ENCODE results near the gene SEMA5B.
A peak's percentile ranks its signal among the peaks of the same experiment; 100 is the strongest.

Gene SEMA5B

DNA sequence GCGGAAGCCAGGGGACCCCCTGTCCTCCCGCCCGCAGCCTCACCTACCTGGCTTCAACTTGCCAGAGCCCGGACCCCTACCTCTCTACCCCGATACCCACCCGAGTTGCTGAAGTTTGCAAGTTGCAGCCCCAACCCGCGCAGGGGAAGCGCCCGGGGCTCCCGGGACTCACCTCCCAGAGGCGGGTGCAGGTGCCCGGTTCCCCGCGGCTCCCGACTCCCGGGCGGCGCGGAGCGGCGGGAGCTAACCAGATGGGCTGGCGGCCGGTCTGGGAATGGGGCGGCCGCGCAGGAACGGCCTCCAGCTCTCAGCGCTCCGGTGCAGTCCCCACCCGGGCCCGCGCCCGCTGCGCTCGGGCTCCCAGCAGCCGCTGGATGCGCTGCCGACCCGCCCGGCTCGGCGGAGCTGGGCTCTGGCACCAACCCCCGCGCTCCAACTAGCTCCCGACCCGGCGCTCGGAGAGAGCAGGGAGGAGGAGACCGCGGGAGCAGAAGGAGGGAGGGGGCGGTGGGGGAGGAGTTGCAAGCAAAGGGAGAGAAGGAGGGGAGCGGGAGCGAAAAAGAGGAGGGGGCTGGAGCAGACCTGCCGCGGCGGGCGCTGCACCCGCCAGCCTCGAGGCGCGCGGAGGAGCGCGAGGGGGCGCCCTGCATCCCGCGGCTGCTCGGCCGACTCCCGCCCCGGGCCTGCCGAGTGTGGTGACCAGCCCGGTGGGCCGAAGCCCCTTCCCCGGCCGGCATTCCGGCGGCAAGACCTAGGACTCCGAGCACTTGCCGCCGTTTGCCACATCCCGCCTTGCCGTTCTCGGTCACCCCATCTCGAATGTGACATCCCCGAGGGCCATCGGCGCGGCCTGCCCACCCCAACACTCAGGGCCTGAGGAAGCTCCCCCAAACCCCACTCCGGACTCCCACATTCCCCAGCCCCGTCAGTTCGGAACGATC is at the start of gene SEMA5B:
Gene SEMA5B (minus strand): TSS at position 472 of the 941 bp plus-strand sequence. CDS start 66,500 bp downstream, outside the sequence.
- DNase-seq (ENCODE audit: low read depth) = peak; percentile 23

GRCh38 chr3:123076496-123077418 is 49.2 kb upstream of the SEMA5B start:
- no peak for DNase-seq (ENCODE audit: low read depth)

- DNase-seq (ENCODE audit: low read depth) = no peak
Observed at GRCh38 chr3:123076112-123076495, 48.5 kb upstream of the SEMA5B start.

GRCh38 chr3:123075359-123075758 is 47.8 kb upstream of the SEMA5B start:
- DNase-seq (ENCODE audit: low read depth) = no peak

DNA sequence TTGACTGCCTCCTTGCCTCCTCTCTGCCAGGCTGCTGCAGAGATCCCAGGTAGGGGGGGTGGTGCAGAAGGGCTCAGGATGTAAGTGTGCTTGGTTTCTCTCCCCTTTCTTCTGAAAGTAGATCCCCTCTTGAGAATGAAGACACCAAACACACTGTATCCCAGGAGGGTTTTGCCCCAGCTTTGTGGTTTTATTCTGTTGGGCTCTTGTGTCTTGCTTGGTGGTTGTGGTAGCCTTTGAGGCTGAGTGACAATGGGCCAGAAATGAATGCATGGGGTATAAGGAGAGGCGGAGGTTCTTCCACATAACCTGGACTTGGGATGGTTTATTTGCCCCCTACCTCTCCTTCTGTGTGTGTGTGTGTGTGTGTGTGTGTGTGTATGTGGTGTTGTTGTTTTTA is 45.0 kb upstream of the SEMA5B start:
- no peak for DNase-seq (ENCODE audit: low read depth)

DNA sequence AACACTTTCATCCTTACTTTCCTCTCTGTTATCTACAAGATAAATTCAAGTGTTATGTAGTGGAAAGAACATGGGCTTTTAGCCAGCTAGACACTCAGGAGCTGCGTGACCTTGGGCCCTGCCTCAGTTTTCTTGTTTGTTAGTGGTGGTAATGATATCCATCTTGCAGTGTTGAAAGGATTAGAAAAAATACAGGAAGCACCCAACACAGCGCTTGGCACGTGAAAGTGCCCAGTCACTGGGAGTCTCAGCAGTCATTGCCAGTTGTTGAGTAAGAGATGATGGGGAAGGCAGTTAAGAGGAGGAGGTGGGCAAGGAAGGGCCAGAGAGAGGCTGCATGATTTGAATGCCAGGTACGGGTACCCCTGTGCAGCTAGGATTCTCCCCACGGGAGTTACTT is 44.6 kb upstream of the SEMA5B start:
- DNase-seq (ENCODE audit: low read depth) = no peak

- no peak for DNase-seq (ENCODE audit: low read depth)
Observed at GRCh38 chr3:123071581-123071980, 44.0 kb upstream of the SEMA5B start.

- DNase-seq (ENCODE audit: low read depth) = peak; percentile 70
Observed at GRCh38 chr3:123071146-123071545, 43.6 kb upstream of the SEMA5B start.

GRCh38 chr3:123070510-123070909 is 42.9 kb upstream of the SEMA5B start:
- no peak for DNase-seq (ENCODE audit: low read depth)

DNA sequence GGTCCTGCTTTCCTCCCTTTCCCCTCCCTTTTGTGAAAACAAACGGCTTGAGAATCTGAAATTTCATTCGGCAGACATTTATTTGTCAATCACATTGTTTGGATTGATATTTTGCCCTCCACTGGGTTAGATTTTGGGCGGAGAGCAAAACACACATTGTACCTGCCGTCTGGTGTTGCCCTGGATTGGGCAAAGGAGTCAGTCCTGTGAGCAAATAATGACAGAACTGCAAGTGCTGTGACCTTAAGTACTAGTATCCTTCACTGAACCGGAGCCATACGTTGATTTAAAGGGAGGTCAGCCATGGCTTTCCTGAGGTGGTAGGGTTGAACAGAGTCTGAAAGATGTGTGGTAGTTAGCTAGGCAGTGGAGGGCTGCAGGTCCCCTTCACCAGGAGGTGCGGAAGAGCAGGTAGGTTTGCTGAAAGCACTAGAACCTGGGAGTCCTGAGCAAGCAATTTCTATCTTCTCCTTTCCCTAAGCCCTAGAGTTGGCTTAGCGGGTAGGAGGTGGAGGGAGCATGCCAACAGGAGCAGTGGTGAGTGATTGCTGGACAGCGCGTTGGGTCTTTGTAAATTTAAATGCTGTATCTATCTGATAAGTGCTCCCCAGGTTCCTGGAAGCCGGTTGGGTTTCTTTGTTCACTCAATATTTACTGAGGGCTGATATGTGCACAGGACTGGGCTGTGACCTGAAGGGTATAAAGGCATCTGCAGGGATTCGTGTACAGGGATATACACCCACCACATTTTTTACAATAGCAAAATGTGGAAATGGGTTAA is 41.2 kb upstream of the SEMA5B start:
- DNase-seq (ENCODE audit: low read depth) = no peak

DNA sequence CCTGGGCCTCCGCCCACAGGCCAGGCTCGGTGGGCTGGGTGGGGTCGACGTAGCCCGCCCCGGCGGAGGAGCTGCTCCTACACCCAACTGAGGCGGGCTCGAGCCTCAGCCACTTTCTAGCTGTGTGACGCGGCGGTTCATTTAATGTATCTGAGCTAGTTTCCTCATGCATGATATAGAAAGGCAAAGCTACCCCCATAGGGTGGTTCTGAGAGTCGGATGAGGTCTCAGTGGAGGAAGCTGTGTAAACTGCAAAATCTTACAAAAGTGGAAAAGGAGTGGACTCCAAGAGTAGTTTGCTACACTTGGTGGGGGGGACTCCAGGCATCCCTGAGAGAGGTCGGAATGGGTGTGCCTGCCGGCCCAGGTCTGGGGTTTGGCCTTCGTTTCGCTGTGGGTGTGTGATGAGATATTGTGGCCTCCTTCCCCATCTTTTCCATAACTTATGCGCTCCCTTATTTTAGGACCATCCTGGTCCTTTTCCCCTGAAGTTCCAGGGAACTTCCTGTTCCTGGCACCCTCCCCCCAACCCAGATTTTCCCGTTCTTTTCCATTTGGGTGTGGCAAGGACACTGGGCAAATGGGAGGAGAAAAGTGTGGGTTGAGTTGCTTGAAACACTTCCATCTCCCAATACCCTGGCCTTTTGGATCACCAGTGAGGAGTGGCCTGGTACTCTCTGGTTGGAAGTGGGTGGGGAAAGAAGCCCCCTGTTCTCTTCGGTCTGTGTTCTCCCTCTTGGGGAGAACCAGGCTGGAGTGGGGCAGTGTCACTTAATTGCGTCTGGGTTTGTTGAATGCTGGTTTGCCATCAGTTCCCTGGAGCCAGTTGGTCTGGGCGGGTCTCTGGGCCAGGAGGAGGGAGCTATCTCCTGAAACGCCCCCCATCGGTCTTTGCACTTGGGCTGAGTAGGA is 40.4 kb upstream of the SEMA5B start:
- no peak for DNase-seq (ENCODE audit: low read depth)

- peak; percentile 94 for DNase-seq (ENCODE audit: low read depth)
Observed at GRCh38 chr3:123066896-123067688, 39.5 kb upstream of the SEMA5B start, which contains the start of gene PDIA5. Gene PDIA5 (plus strand): TSS chr3:123067025. CDS start chr3:123067165, 140 bp downstream.

DNA sequence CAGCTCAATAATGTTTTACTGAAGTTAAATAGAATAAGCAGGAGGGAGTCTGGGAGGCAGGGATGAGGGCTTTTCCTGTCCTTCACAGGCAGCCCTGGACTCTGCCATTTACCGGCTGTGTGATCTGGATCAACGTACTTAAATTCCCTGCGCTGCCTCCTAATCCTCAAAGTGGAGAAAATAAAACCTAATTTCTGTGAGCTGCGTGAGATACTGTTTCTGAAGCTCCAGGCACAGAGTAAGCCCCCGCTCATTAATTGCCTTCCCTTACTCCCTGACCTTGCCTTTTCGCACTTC is 39.0 kb upstream of the SEMA5B start:
- no peak for DNase-seq (ENCODE audit: low read depth)

DNA sequence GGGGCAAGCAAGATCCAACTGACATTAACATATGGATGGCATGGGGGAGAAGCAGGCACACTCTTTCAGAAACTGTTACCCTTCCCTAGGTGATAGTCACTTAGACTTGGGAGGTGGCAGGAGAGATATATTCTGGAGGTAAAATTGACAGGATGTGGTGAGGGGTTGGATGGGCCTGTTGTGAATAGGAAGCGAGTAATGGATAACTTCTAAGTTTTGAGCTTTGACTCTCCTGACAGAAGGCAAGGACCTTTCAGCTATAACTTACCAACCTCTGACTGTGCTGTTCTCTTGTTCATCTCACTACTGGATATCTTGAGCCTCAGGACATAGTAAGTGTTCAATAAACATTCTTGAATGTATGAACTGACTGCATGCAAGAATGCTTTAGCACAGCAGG is 37.4 kb upstream of the SEMA5B start:
- no peak for DNase-seq (ENCODE audit: low read depth)

- no peak for DNase-seq (ENCODE audit: low read depth)
Observed at GRCh38 chr3:123064506-123064905, 36.9 kb upstream of the SEMA5B start.

- no peak for DNase-seq (ENCODE audit: low read depth)
Observed at GRCh38 chr3:123063034-123063433, 35.5 kb upstream of the SEMA5B start.

GRCh38 chr3:123061856-123062255 is 34.3 kb upstream of the SEMA5B start:
- no peak for DNase-seq (ENCODE audit: low read depth)

- no peak for DNase-seq (ENCODE audit: low read depth)
Observed at GRCh38 chr3:123060054-123060453, 32.5 kb upstream of the SEMA5B start.

DNA sequence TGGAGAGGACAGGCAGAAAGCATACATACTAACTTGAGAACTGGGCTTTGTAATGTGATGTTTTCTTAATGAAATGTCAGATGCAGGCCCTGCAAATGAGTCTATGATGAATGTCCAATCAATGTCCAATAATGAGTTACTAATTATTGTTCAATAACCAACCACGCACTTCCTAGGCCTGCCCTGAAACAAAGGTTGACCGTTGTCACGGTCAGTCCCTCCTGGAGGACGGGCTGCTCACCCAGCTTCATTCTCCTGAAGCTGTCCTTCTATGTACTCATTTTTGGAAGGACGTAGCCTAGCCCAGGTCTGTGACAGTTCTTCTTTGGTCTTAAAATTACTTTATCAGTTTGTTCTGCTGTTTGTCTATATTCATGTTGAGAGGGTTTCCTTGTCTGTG is 30.9 kb upstream of the SEMA5B start:
- DNase-seq (ENCODE audit: low read depth) = no peak

GRCh38 chr3:123055352-123055751 is 27.8 kb upstream of the SEMA5B start:
- DNase-seq (ENCODE audit: low read depth) = no peak
